BLaER1 treated with 17β-estradiol and CSF1 and Interleukin-3, amounts not matched to agents 10 nM and 100 nM (cell line): ENCODE results near the gene TRAP1.

Experiments used
- H3K27ac ChIP-seq, 11 experiments: shearing (Covaris generic); formaldehyde crosslinking; 2 replicates each; pipeline ENCODE4 v1.8.1; 2022
- H3K27me3 ChIP-seq, 11 experiments: shearing (Covaris generic); formaldehyde crosslinking; 2 replicates each; pipeline ENCODE4 v1.8.1; 2022
- H3K36me3 ChIP-seq, 11 experiments: shearing (Covaris generic); formaldehyde crosslinking; 2 replicates each; pipeline ENCODE4 v1.8.1; 2022
- H3K4me1 ChIP-seq, 10 experiments: shearing (Covaris generic); formaldehyde crosslinking; 2 replicates each; pipeline ENCODE4 v1.8.1; 2022
- H3K4me2 ChIP-seq, 11 experiments: shearing (Covaris generic); formaldehyde crosslinking; 2 replicates each; pipeline ENCODE4 v1.8.1; 2022
- H3K4me3 ChIP-seq, 10 experiments: shearing (Covaris generic); formaldehyde crosslinking; 2 replicates each; pipeline ENCODE4 v1.8.1; 2022
- H3K9ac ChIP-seq, 11 experiments: shearing (Covaris generic); formaldehyde crosslinking; 2 replicates each; pipeline ENCODE4 v1.8.1; 2022
- H3K9me3 ChIP-seq, 11 experiments: shearing (Covaris generic); formaldehyde crosslinking; replicated peaks in 1 of 11; 2 replicates each; pipeline ENCODE4 v1.8.1; 2022
- H4K20me1 ChIP-seq, 11 experiments: shearing (Covaris generic); formaldehyde crosslinking; 2 replicates each; pipeline ENCODE4 v1.8.1; 2022
- Cebpa-rat ChIP-seq, 11 experiments: shearing (Covaris generic); IDR thresholded peaks; 2 replicates each; pipeline ENCODE4 v1.8.1; 2022

TRAP1 gene

DNA sequence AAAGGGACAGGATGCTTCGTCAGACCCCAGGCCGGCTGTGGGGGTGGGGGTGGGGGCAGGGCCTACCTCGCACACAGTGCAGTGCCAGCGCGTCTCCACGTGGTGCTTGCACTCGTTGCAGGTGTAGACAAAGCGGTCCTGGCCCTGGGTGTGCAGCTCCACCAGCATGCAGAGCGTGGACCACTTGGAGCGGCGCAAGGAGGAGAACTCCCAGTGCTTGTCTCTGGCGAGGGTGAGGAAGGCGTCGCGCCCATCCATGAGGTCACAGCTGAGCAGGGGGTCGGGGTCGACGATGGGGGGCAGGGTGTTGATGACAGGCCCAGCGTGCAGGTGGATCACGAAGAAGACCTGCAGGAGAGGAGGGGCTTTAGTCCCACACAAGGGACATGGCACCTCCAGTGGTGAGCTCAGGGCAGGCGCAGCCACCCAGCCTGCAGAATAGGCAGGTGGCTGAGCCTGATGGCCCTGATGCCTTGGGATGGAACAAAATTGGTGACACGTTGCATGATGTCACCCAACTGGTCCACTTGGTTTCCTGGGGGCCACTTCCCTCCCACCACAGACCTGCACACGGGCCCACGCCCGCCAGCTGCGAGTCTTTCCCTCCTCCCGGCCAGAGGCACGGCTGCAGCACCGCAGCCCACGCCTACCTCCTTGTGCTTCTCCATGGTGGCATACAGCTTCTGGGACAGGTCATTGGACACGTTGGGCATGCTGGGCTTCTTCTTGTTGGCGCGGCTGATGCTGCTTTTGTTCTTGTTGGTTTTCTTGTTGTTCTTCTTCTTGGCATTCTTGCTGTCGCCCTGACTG, 14.0 kb upstream of the TRAP1 start:
- TF ChIP-seq Cebpa-rat (IDR thresholded peaks at IDR 0.05), result no peak
- Histone ChIP-seq H4K20me1 (peaks cover 23 to 96% (median 88%) of the 10 kb centered on the region in 11 experiments; a peak in 21 of 22 replicates), H3K27me3 (no peaks in the 10 kb centered on the region), H3K4me3 (no peak overlapping the region), H3K9ac (no peak overlapping the region), H3K9me3 (no peaks in the 10 kb centered on the region), H3K4me1 (peaks cover 0 to 10% (median 2%) of the 10 kb centered on the region in 10 experiments; a peak in 8 of 20 replicates), H3K27ac (no peak overlapping the region), H3K4me2 (no peak overlapping the region), H3K36me3 (peaks cover 92 to 98% (median 96%) of the 10 kb centered on the region in 11 experiments)

DNA sequence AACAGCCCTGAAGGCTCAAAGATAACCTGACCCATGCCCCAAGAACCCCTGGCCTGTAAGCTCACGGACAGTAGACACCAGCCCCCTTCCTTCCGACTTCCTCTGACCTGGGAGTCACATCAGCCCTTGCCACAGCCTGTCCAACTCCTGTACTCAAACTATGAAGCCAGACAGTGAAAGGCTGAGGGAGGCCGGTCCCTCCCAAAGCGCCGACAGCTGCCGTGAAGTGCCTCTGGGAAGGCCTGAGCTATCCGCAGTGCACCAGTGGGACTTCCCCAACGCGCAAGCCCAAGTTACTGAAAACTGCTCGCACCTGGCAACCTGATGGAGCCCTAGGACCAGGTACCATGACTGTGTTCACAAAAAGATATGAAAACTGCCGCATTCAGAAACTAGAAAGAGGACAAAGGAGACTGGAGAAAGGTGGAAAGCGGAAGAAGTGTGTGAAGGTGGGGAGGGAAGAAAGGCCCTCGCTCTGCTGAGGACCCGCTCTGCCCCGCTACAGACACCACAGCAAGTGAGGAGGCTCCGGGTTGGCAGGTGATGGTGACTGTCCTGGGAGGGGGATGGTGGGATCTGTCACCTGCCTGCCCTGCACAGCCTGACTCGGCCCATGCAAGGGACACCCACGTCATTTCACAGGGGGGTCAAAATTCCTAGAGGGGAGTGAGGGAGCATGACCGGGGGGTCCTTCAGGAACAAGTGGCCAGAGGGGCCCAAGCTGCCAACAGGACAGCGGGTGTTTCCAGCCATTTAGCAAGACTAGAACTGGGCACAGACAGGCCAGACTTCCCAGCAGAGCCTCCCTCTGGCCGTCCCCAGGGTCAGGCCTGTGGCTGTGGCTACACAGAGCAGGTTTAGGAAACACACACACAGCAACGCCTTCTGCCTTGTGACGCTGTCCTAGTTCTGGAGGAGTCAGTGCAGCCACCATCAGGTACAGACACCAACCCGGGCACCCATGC, 13.1 kb upstream of the TRAP1 start:
- peaks cover 91 to 98% (median 95%) of the 10 kb centered on the region in 11 experiments for H3K36me3 ChIP-seq
- TF ChIP-seq Cebpa-rat (IDR thresholded peaks at IDR 0.05), result no peak
- peaks cover 0 to 2% (median 0%) of the 10 kb centered on the region in 10 experiments; a peak in 4 of 20 replicates for H3K4me1 ChIP-seq
- H3K27ac ChIP-seq, result no peak overlapping the region
- no peaks in the 10 kb centered on the region for H3K27me3 ChIP-seq
- no peak overlapping the region for H3K9ac ChIP-seq
- H4K20me1 ChIP-seq, result peaks cover 28 to 96% (median 88%) of the 10 kb centered on the region in 11 experiments; a peak in 21 of 22 replicates
- H3K4me2 ChIP-seq, result no peak overlapping the region
- H3K9me3 ChIP-seq, result no peaks in the 10 kb centered on the region
- no peak overlapping the region for H3K4me3 ChIP-seq

DNA sequence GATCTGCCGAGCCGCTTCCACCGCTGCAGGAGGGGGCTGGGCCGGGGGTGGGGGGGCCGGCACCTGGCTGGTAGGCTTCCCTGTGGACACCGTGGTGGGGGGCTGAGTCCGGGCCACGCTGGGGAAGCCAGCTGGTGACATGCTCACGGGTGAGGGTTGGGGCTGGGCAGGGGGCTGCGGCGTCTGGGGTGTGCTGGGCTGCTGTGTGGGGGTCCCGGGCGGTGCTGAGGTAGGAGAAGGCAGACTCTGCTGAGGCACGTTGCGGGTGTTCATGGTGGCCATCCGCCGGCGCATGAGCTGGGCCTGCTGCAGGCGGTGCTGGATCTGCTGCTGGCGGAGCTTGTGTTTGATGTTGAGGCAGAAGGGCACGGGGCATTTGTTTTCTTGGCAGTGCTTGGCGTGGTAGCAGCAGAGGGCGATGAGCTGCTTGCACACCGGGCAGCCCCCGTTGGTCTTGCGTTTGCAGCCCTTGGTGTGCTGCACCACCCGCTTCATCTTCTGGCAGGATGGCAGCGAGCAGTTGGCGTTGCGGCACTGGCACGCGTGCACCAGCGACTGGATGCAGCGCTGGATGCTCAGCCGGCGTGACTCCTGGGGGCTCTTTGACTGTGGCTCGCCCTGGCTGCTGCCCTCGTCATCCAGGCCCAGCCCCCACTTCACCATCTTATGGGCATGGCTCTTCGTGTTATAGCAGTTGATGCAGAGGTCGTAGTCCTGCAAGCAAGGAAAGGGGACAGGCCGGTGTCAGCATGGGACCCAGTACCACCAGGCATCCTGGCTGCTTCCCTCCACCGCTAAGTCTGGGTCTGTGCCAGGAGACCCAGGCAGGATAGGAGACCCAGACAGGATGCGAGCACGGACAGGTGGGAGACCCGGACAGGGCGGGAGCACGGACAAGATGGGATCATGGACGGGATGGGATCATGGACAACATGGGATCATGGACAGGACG, 12.1 kb upstream of the TRAP1 start:
- no peaks in the 10 kb centered on the region for H3K27me3 ChIP-seq
- H4K20me1 ChIP-seq, result peaks cover 26 to 95% (median 80%) of the 10 kb centered on the region in 11 experiments; a peak in 21 of 22 replicates
- H3K4me1 ChIP-seq, result peaks cover 0 to 3% (median 0%) of the 10 kb centered on the region in 10 experiments; a peak in 2 of 20 replicates
- TF ChIP-seq Cebpa-rat (IDR thresholded peaks at IDR 0.05), result no peak
- no peaks in the 10 kb centered on the region for H3K9me3 ChIP-seq
- H3K4me2 ChIP-seq, result no peak overlapping the region
- H3K9ac ChIP-seq, result no peak overlapping the region
- H3K4me3 ChIP-seq, result no peak overlapping the region
- H3K36me3 ChIP-seq, result peaks cover 83 to 94% (median 86%) of the 10 kb centered on the region in 11 experiments
- H3K27ac ChIP-seq, result no peak overlapping the region

DNA sequence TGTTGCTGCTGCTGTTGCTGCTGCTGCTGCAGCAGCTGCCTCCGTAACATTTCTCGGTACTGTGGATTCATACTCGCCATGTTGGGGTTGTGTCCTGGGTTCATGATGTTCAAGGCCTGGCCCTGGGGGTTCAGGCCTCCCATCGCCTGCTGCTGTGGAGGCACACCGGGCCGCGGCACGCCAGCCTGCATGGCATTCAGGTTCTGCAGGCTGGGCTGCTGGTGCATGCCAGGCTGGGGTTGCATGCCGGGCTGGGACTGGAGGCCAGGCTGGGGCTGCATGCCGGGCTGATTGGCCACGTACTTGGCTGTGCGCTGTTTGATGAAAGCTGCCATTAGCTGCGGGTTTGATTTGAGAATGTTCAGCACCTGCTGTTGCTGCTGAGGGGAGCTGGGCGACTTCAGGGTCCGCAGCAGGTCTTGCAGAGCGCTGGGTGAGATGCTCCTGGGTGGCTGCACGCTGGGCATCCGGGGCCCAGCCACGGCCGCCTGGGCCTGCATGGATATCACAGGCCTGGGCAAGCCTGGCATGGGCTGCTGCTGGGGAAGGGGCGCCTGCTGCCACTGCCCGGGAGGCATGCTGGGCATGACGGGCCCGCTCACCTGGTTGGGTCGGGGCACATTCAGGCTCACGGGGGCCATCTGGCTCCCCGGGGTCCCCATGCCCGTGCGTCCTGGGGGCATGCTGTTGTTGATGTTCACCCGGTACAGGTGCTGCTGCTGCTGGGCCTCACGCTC, 11.3 kb upstream of the TRAP1 start:
- H4K20me1 ChIP-seq, result peaks cover 19 to 95% (median 72%) of the 10 kb centered on the region in 11 experiments; a peak in 21 of 22 replicates
- no peaks in the 10 kb centered on the region for H3K27me3 ChIP-seq
- peaks cover 75 to 85% (median 78%) of the 10 kb centered on the region in 11 experiments for H3K36me3 ChIP-seq
- no peak overlapping the region for H3K9ac ChIP-seq
- H3K9me3 ChIP-seq, result no peaks in the 10 kb centered on the region
- no peak for TF ChIP-seq Cebpa-rat (IDR thresholded peaks at IDR 0.05)
- H3K27ac ChIP-seq, result no peak overlapping the region
- H3K4me3 ChIP-seq, result no peak overlapping the region
- H3K4me2 ChIP-seq, result no peak overlapping the region
- H3K4me1 ChIP-seq, result peaks cover 0 to 7% (median 0%) of the 10 kb centered on the region in 10 experiments; a peak in 2 of 20 replicates

DNA sequence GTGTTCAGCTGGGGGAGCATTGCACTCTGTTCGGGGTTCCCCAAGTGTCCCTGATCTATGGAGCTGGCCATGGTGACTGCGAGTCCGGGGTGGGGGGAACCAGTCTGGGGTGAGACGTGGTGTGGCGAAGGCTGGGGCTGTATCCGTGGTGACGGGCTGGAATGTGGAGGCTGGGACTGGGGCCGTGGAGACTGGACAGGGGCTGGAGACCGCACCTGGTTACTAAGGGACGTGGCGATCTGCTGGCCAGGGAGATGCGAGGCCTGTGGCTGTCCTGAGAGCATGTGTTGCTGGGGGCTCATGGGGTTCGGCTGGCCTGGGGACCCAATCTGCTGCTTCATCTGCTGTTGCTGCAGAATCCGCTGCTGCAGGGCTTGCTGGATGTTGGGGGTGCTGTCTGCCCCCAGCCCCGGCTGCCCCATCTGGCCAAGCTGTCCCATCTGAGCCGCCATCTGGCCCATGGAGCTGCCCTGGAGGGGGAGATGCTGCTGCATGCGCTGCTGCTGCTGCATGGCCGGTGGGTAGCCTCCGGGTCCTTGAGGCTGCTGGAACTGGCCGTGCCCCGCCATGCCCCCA, 10.6 kb upstream of the TRAP1 start:
- no peak for TF ChIP-seq Cebpa-rat (IDR thresholded peaks at IDR 0.05)
- H3K4me2 ChIP-seq, result no peak overlapping the region
- H3K27ac ChIP-seq, result no peak overlapping the region
- H3K4me1 ChIP-seq, result peaks cover 0 to 7% (median 0%) of the 10 kb centered on the region in 10 experiments; a peak in 2 of 20 replicates
- peaks cover 68 to 78% (median 71%) of the 10 kb centered on the region in 11 experiments for H3K36me3 ChIP-seq
- no peaks in the 10 kb centered on the region for H3K27me3 ChIP-seq
- H4K20me1 ChIP-seq, result peaks cover 19 to 88% (median 68%) of the 10 kb centered on the region in 11 experiments; a peak in 21 of 22 replicates
- H3K4me3 ChIP-seq, result no peak overlapping the region
- H3K9me3 ChIP-seq, result no peaks in the 10 kb centered on the region
- H3K9ac ChIP-seq, result no peak overlapping the region

DNA sequence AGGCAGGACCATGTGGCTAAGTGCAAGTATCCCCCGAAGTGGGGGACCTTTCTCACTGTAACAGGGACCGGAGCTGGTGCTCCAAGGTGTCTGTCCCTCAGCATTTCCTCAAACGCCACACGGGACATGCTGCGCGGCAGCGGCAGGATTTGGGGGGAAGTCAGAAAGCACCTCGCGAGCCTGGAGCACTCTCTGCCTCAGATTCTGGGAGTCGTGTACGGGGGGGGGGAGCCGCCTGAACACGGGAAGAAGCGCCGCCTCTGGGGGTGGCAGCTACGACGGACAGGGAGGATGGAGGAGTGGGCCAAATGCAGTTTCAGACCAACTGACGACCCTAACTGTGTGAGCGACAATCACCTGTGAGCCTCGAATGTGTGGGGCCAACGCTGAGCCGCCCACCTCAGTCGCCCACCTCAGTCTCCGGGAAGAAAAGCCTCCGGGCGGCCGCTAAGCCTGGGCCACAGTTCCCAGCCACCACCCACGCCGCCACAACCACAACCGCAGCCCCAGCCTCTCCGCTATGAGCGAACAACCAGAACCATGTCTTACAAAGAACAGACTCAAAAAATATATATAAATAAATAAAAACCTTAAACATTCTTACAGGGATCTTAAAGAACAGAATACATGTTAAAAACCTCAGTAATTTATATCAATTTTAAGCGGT, 8.8 kb upstream of the TRAP1 start:
- Histone ChIP-seq H3K4me3 (no peak overlapping the region), H3K27ac (no peak overlapping the region), H3K27me3 (no peaks in the 10 kb centered on the region), H3K4me2 (no peak overlapping the region), H3K9me3 (no peaks in the 10 kb centered on the region), H4K20me1 (peaks cover 19 to 75% (median 50%) of the 10 kb centered on the region in 11 experiments; a peak in 21 of 22 replicates), H3K36me3 (peaks cover 51 to 61% (median 54%) of the 10 kb centered on the region in 11 experiments), H3K9ac (no peak overlapping the region), H3K4me1 (peaks cover 0 to 7% (median 0%) of the 10 kb centered on the region in 10 experiments; a peak in 2 of 20 replicates)
- no peak for TF ChIP-seq Cebpa-rat (IDR thresholded peaks at IDR 0.05)

DNA sequence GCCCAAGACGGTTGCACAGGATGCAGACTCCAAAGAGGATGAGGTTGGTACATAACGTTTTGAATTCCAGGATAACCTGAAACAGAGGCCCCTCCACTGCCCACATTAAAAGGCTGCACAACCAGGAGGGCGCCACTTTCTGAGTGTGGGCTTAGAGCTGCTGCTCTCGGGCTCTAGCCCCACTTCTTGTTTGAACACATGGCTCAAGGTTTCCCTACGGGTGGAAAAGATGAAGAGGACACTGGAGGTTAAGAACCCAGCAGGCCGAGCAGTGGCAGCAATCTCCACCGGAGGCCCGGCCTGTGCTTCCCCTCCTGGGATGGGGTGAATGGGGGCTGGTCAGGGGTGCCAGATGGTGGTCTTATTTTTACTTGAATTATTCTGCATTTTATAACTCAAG, 8.0 kb upstream of the TRAP1 start:
- H3K4me2 ChIP-seq, result no peak overlapping the region
- H3K4me1 ChIP-seq, result peaks cover 0 to 7% (median 0%) of the 10 kb centered on the region in 10 experiments; a peak in 2 of 20 replicates
- H3K9me3 ChIP-seq, result no peaks in the 10 kb centered on the region
- no peak overlapping the region for H3K4me3 ChIP-seq
- H3K27me3 ChIP-seq, result no peaks in the 10 kb centered on the region
- H3K9ac ChIP-seq, result no peak overlapping the region; a peak in 1 of 22 replicates
- no peak for TF ChIP-seq Cebpa-rat (IDR thresholded peaks at IDR 0.05)
- H4K20me1 ChIP-seq, result peaks cover 19 to 66% (median 41%) of the 10 kb centered on the region in 11 experiments; a peak in 21 of 22 replicates
- no peak overlapping the region for H3K27ac ChIP-seq
- peaks cover 42 to 52% (median 45%) of the 10 kb centered on the region in 11 experiments for H3K36me3 ChIP-seq
